Fibroblast of pulmonary artery (primary cell): Measurements from ENCODE around the gene ACBD3.

ENCODE experiments used
- DNase-seq: peaks from one replicate; pipeline ENCODE4 v3.0.0-alpha.2; 2010; ENCODE audit warnings: low read depth
- H3K4me3 ChIP-seq: replicated peaks from 2 replicates; pipeline ENCODE4 v1.5.1; 2011; ENCODE audit warnings: low read depth, mild to moderate bottlenecking, control low read depth, low read length, moderate library complexity
- CTCF ChIP-seq: IDR thresholded peaks from 2 replicates; pipeline ENCODE4 v1.5.1; 2011; ENCODE audit warnings: mild to moderate bottlenecking, control low read depth, low read length, inconsistent platforms; ENCODE audit errors: missing control alignments

ACBD3 gene

GRCh38 chr1:226123212-226123560 is 63.4 kb downstream of the ACBD3 start:
- no peak overlapping the region for H3K4me3 ChIP-seq
- DNase-seq: no peak
- no peak for TF ChIP-seq CTCF

- peak overlapping the region; percentile 59 for H3K4me3 ChIP-seq
- TF ChIP-seq CTCF: peak; percentile 19
- no peak for DNase-seq
Measured at GRCh38 chr1:226121587-226122400, 64.7 kb downstream of the ACBD3 start.

- no peak for TF ChIP-seq CTCF
- H3K4me3 ChIP-seq: peak overlapping the region; percentile 21
- no peak for DNase-seq
Measured at GRCh38 chr1:226121049-226121586, 65.4 kb downstream of the ACBD3 start.

- DNase-seq: no peak
- no peak overlapping the region for H3K4me3 ChIP-seq
- TF ChIP-seq CTCF: no peak
Measured at GRCh38 chr1:226120398-226120797, 66.1 kb downstream of the ACBD3 start.

- no peak for DNase-seq
- no peak overlapping the region for H3K4me3 ChIP-seq
- no peak for TF ChIP-seq CTCF
Measured at GRCh38 chr1:226119169-226119568, 67.4 kb downstream of the ACBD3 start.

- no peak for DNase-seq
- no peak overlapping the region for H3K4me3 ChIP-seq
Measured at GRCh38 chr1:226118357-226118756, 68.2 kb downstream of the ACBD3 start.

More at GRCh38 chr1:226118357-226118756, 68.2 kb downstream of the ACBD3 start:
- no peak for TF ChIP-seq CTCF
